Thyroid gland (tissue), 4 donors: ENCODE results near the gene SMIM1. TPM values are rescaled to one million over a fixed set of nuclear protein-coding genes. Genes with fewer than 3 reads are reported as not detected.

ENCODE experiments used
- DNase-seq, 2 donors: peaks; one replicate each; pipeline ENCODE4 v3.0.0-alpha.2; 2019
- H3K27ac ChIP-seq, 3 donors: fragments of 200-600 bp; sonication (generic); 1 replicate in 2 of 3; 2 replicates in 1 of 3; pipeline ENCODE4 v1.5.1; 2016 to 2019; ENCODE audit warnings: mild to moderate bottlenecking in 1 of 3, moderate library complexity in 1 of 3
- H3K27me3 ChIP-seq: fragments of 200-600 bp; sonication (generic); one replicate; pipeline ENCODE4 v1.5.1; 2019
- H3K36me3 ChIP-seq, 2 donors: fragments of 200-600 bp; sonication (generic); one replicate each; pipeline ENCODE4 v1.5.1; 2016 to 2019
- H3K4me1 ChIP-seq, 2 donors: fragments of 200-600 bp; sonication (generic); one replicate each; pipeline ENCODE4 v1.5.1; 2017 to 2019
- H3K4me3 ChIP-seq, 3 donors: fragments of 200-600 bp; sonication (generic); replicated peaks in 1 of 3; 1 replicate in 2 of 3; 2 replicates in 1 of 3; pipeline ENCODE4 v1.5.1; 2016; ENCODE audit warnings: mild to moderate bottlenecking in 1 of 3
- H3K9me3 ChIP-seq: fragments of 200-600 bp; sonication (generic); one replicate; pipeline ENCODE4 v1.5.1; 2017
- CTCF ChIP-seq, 6 experiments: fragments of 200-600 bp in 3 of 6; fragments of 450-650 bp in 3 of 6; sonication (generic) in 3 of 6; IDR thresholded peaks; one replicate each; pipeline ENCODE4 v1.5.1; 2016 to 2019; ENCODE audit warnings: antibody characterized with exemption in 6 of 6, mild to moderate bottlenecking in 2 of 6, inconsistent platforms in 1 of 6, moderate library complexity in 1 of 6
- POLR2A ChIP-seq, 2 donors: fragments of 450-650 bp; IDR thresholded peaks; one replicate each; pipeline ENCODE4 v1.6.1; 2017; ENCODE audit warnings: antibody characterized with exemption in 2 of 2, mild to moderate bottlenecking in 2 of 2, moderate library complexity in 1 of 2
- WGBS, 2 donors: methylation state at CpG; one replicate each; pipeline ENCODE4 v1.1.5; 2017; 5-methylcytosine and 5-hydroxymethylcytosine counted together
- intact Hi-C: fragments of 100-400 bp; cut with DNase I; formaldehyde crosslinking; loops from one replicate; pipeline ENCODE4 v1.15.1; 2023
- small RNA-seq: library from RNA; depleted of rRNA; stranded (forward); fragments of <200 nt; gene quantifications from one replicate; pipeline ENCODE3, GENCODE V24; 2016
- total RNA-seq, 4 donors: library from RNA; depleted of rRNA; stranded (reverse); fragments of >200 nt; gene quantifications; one replicate each; pipeline ENCODE4 v1.2.3, GENCODE V29; 2016

Gene SMIM1
- total RNA-seq, 4 donors from 2014 or later: 8.6 to 20.2 (median 9.7) TPM

GRCh38 chr1:3821908-3822307, 49.4 kb downstream of the SMIM1 start:
- intact Hi-C loops: no loop called here
- 82 to 85% methylated on average over 15 of the region's 15 CpGs for WGBS, 2 donors
- Histone ChIP-seq H3K27me3 (no peaks in the 10 kb centered on the region), H3K4me3 (no peak overlapping the region), H3K36me3 (peaks cover 20 to 31% of the 10 kb centered on the region in 2 donors), H3K27ac (no peak overlapping the region), H3K9me3 (no peaks in the 10 kb centered on the region), H3K4me1 (no peaks in the 10 kb centered on the region)
- DNase-seq: peak in 1 of 2 donors; percentile 16
- no peak for TF ChIP-seq POLR2A (IDR thresholded peaks at IDR 0.05)

GRCh38 chr1:3822421-3822820, 49.9 kb downstream of the SMIM1 start:
- Histone ChIP-seq H3K4me3 (no peak overlapping the region), H3K36me3 (peaks cover 21 to 36% of the 10 kb centered on the region in 2 donors), H3K4me1 (no peaks in the 10 kb centered on the region), H3K27me3 (no peaks in the 10 kb centered on the region), H3K9me3 (no peaks in the 10 kb centered on the region), H3K27ac (no peak overlapping the region)
- peak; percentile 39 to 45 for DNase-seq
- no peak for TF ChIP-seq CTCF (IDR thresholded peaks at IDR 0.05)
- no peak for TF ChIP-seq POLR2A (IDR thresholded peaks at IDR 0.05)
- 64 to 79% methylated on average over 15 to 16 of the region's 16 CpGs for WGBS, 2 donors
- intact Hi-C loops: no loop called here

- Histone ChIP-seq H3K4me3 (no peak overlapping the region), H3K4me1 (no peaks in the 10 kb centered on the region), H3K36me3 (peaks cover 37 to 59% of the 10 kb centered on the region in 2 donors), H3K9me3 (no peaks in the 10 kb centered on the region), H3K27ac (no peak overlapping the region), H3K27me3 (no peaks in the 10 kb centered on the region)
- 92 to 100% methylated on average over 3 to 5 of the region's 8 CpGs for WGBS, 2 donors
- intact Hi-C loops: no loop called here
- TF ChIP-seq CTCF (IDR thresholded peaks at IDR 0.05): no peak
- no peak for TF ChIP-seq POLR2A (IDR thresholded peaks at IDR 0.05)
- DNase-seq: no peak
Measured at GRCh38 chr1:3824650-3825049, 52.1 kb downstream of the SMIM1 start.

- peaks cover 35 to 64% of the 10 kb centered on the region in 2 donors for H3K36me3 ChIP-seq
- no peak for TF ChIP-seq CTCF (IDR thresholded peaks at IDR 0.05)
- TF ChIP-seq POLR2A (IDR thresholded peaks at IDR 0.05): no peak
- no peaks in the 10 kb centered on the region for H3K4me1 ChIP-seq
- no peaks in the 10 kb centered on the region for H3K27me3 ChIP-seq
- intact Hi-C loops: no loop called here
- no peak for DNase-seq
- H3K27ac ChIP-seq: no peak overlapping the region
- no peak overlapping the region for H3K4me3 ChIP-seq
- WGBS, 2 donors: 89 to 94% methylated on average over 15 of the region's 15 CpGs
- H3K9me3 ChIP-seq: no peaks in the 10 kb centered on the region
Measured at GRCh38 chr1:3825356-3825755, 52.8 kb downstream of the SMIM1 start.

Small RNA genes lying within 50 kb of the gene (small RNA-seq; reads per million reads assigned to genes)
- gene RF02197 (not detected), gene RN7SL574P (not detected)

Other genes with a start within 250 kb of the SMIM1 start
- 10 to 100 TPM in 3 of 4 donors, 1 to 10 TPM in 1; 9.4 to 25.8 (median 21.8) TPM for gene MEGF6, start 161.2 kb upstream of the SMIM1 start, total RNA-seq
- gene TPRG1L, start 147.7 kb upstream of the SMIM1 start, total RNA-seq: 10 to 100 TPM; 33.9 to 45.1 (median 40.0) TPM
- gene WRAP73, start 122.6 kb upstream of the SMIM1 start, total RNA-seq: 10 to 100 TPM; 18.5 to 44.0 (median 21.0) TPM
- under 1 TPM in 2 of 4 donors, not detected in 2; 0.33 to 0.49 TPM for gene TP73, start 120.2 kb upstream of the SMIM1 start, total RNA-seq
- under 1 TPM in 1 of 4 donors, not detected in 3; 0.13 TPM for gene CCDC27, start 20.3 kb upstream of the SMIM1 start, total RNA-seq
- 10 to 100 TPM; 38.7 to 45.2 (median 43.7) TPM for gene LRRC47, start 23.7 kb downstream of the SMIM1 start, total RNA-seq
- gene CEP104, start 84.5 kb downstream of the SMIM1 start, total RNA-seq: 10 to 100 TPM; 26.0 to 41.6 (median 30.8) TPM
- 1 to 10 TPM; 5.1 to 8.6 (median 6.8) TPM for gene DFFB, start 84.7 kb downstream of the SMIM1 start, total RNA-seq
- 10 to 100 TPM; 27.3 to 36.6 (median 32.7) TPM for gene C1orf174, start 127.5 kb downstream of the SMIM1 start, total RNA-seq